Adrenal gland (tissue), 12 donors: ENCODE data around the gene CTSO. TPM values are rescaled to one million over a fixed set of nuclear protein-coding genes. Genes with fewer than 3 reads are reported as not detected.

Experiments used
- DNase-seq, 7 donors: peaks; one replicate each; pipeline ENCODE4 v3.0.0-alpha.2; 2019 to 2020
- H3K27ac ChIP-seq, 5 donors: fragments of 200-600 bp; sonication (generic) in 4 of 5; 1 replicate in 3 of 5; 2 replicates in 2 of 5; pipeline versions ENCODE4 v1.5.1 to v1.8.0; 2016 to 2020; ENCODE audit warnings: mild to moderate bottlenecking in 1 of 5
- H3K27me3 ChIP-seq: fragments of 200-600 bp; 2 replicates; pipeline ENCODE4 v1.8.0; 2021
- H3K36me3 ChIP-seq, 2 donors: fragments of 200-600 bp; replicated peaks in 1 of 2; 1 replicate in 1 of 2; 2 replicates in 1 of 2; pipeline versions ENCODE4 v1.5.1 to v1.8.0; 2018 to 2022
- H3K4me1 ChIP-seq, 2 donors: fragments of 200-600 bp; replicated peaks in 1 of 2; 1 replicate in 1 of 2; 2 replicates in 1 of 2; pipeline versions ENCODE4 v1.5.1 to v1.8.0; 2018 to 2021
- H3K4me3 ChIP-seq, 4 donors: fragments of 200-600 bp; sonication (generic) in 3 of 4; one replicate each; pipeline ENCODE4 v1.5.1; 2016 to 2018
- H3K9me3 ChIP-seq, 3 donors: fragments of 200-600 bp; sonication (generic) in 1 of 3; replicated peaks in 1 of 3; 1 replicate in 2 of 3; 2 replicates in 1 of 3; pipeline versions ENCODE4 v1.5.1 to v1.8.0; 2016 to 2021
- CTCF ChIP-seq, 6 experiments: fragments of 450-650 bp in 4 of 6; fragments of 200-600 bp in 2 of 6; sonication (generic) in 1 of 6; IDR thresholded peaks; 1 replicate in 5 of 6; 2 replicates in 1 of 6; pipeline versions ENCODE4 v1.5.1 to v1.8.0; 2016 to 2021; ENCODE audit warnings: antibody characterized with exemption in 6 of 6, mild to moderate bottlenecking in 2 of 6, moderate library complexity in 1 of 6
- POLR2A ChIP-seq, 2 donors: fragments of 450-650 bp; IDR thresholded peaks; one replicate each; pipeline ENCODE4 v1.6.1; 2017; ENCODE audit warnings: antibody characterized with exemption in 2 of 2, mild to moderate bottlenecking in 2 of 2, moderate library complexity in 1 of 2
- WGBS, 4 donors: extraction: QIAGEN DNeasy Blood & Tissue Kit in 2 of 4; methylation state at CpG; one replicate each; pipeline versions ENCODE4 v1.1.5 to v1.1.7; 2013 to 2017; 5-methylcytosine and 5-hydroxymethylcytosine counted together
- intact Hi-C, 2 donors: fragments of 100-400 bp; cut with DNase I; formaldehyde crosslinking; loops; one replicate each; pipeline versions ENCODE4 v1.14.1 to v1.15.0; 2022 to 2023
- polyA plus RNA-seq, 3 donors: library from polyadenylated mRNA; stranded (reverse); fragments of 200-250 nt in 2 of 3; fragments of 350-450 nt in 1 of 3; fragmentation: Illumina TruSeq in 1 of 3; extraction: RNeasy Lipid Tissue Mini Kit (QIAGEN cat#74804) in 1 of 3; gene quantifications; one replicate each; pipeline ENCODE4 v1.2.3, GENCODE V29; 2013 to 2014
- total RNA-seq, 9 donors: library from RNA; depleted of rRNA in 4 of 9; stranded (reverse); fragments of >200 nt in 4 of 9; fragments of 120-200 nt in 1 of 9; fragmentation: NEBNext Ultra II Directional in 1 of 9; extraction: Animal tissue kit (Norgen Biotek cat#: 25700) in 1 of 9; gene quantifications; one replicate each; pipeline versions ENCODE4 v1.1.0 to v1.2.4, GENCODE V29; 2013 to 2023
- donor health status: healthy with polysubstance abuse.
- donor health status: Bipolar disorder and iron deficiency.
- donor health status: DM: yes; HTN: yes; CAD: no.
- donor health status: DM: no; HTN: no; CAD: no.
- donor health status: DM: no; HTN: no; CAD: no.
- donor health status: DM: yes; HTN: yes; CAD: no.

The CTSO gene
- total and polyA plus RNA-seq, 12 donors = 5.0 to 46.9 (median 31.9) TPM

GRCh38 chr4:155891058-155891457 is 62.6 kb downstream of the CTSO start:
- intact Hi-C loops = no loop called here
- TF ChIP-seq CTCF (IDR thresholded peaks at IDR 0.05) (no peak), POLR2A (IDR thresholded peaks at IDR 0.05) (no peak)
- Histone ChIP-seq H3K27ac (no peak overlapping the region), H3K4me1 (peaks cover 7% of the 10 kb centered on the region in 2 donors), H3K4me3 (no peak overlapping the region), H3K27me3 (no peaks in the 10 kb centered on the region), H3K9me3 (no peaks in the 10 kb centered on the region), H3K36me3 (no peaks in the 10 kb centered on the region)
- WGBS, 4 donors = 77 to 89% (median 82%) methylated on average over 3 of the region's 3 CpGs
- DNase-seq = no peak

GRCh38 chr4:155889946-155890345 is 63.7 kb downstream of the CTSO start:
- TF ChIP-seq POLR2A (IDR thresholded peaks at IDR 0.05) = no peak
- no peak for TF ChIP-seq CTCF (IDR thresholded peaks at IDR 0.05)
- Histone ChIP-seq H3K4me3 (no peak overlapping the region), H3K36me3 (no peaks in the 10 kb centered on the region), H3K4me1 (peaks cover 7% of the 10 kb centered on the region in 2 donors), H3K27me3 (no peaks in the 10 kb centered on the region), H3K27ac (no peak overlapping the region), H3K9me3 (no peaks in the 10 kb centered on the region)
- DNase-seq = no peak
- intact Hi-C loops = no loop called here
- WGBS, 4 donors = 91 to 94% (median 92%) methylated on average over 2 of the region's 2 CpGs

GRCh38 chr4:155889031-155889793 is 64.5 kb downstream of the CTSO start:
- peak; percentile 23 to 71 (median 48) for DNase-seq
- Histone ChIP-seq H3K27me3 (no peaks in the 10 kb centered on the region), H3K4me3 (no peak overlapping the region), H3K27ac (no peak overlapping the region), H3K36me3 (no peaks in the 10 kb centered on the region), H3K4me1 (peaks cover 7% of the 10 kb centered on the region in 2 donors), H3K9me3 (no peaks in the 10 kb centered on the region)
- no peak for TF ChIP-seq POLR2A (IDR thresholded peaks at IDR 0.05)
- intact Hi-C loops = no loop called here
- WGBS, 4 donors = 15 to 19% (median 17%) methylated on average over 5 of the region's 5 CpGs

GRCh38 chr4:155887847-155888570 is 65.7 kb downstream of the CTSO start:
- Histone ChIP-seq H3K36me3 (no peaks in the 10 kb centered on the region), H3K27me3 (no peaks in the 10 kb centered on the region), H3K9me3 (no peaks in the 10 kb centered on the region), H3K4me3 (no peak overlapping the region), H3K27ac (no peak overlapping the region), H3K4me1 (peaks cover 7% of the 10 kb centered on the region in 2 donors)
- DNase-seq = no peak
- intact Hi-C loops = no loop called here
- WGBS, 4 donors = 61 to 77% (median 65%) methylated on average over 5 to 6 of the region's 6 CpGs
- TF ChIP-seq CTCF (IDR thresholded peaks at IDR 0.05) (no peak), POLR2A (IDR thresholded peaks at IDR 0.05) (no peak)
